Dermis microvascular lymphatic vessel endothelial cell (primary cell): ENCODE data around the gene AADACL4. TPM values are rescaled to one million over a fixed set of nuclear protein-coding genes. Genes with fewer than 3 reads are reported as not detected.

Experiments used
- DNase-seq, 2 donors: peaks; one replicate each; pipeline versions ENCODE4 v3.0.0 to v3.0.0-alpha.2; 2010; ENCODE audit warnings: low read depth in 2 of 2
- total RNA-seq: library from RNA; depleted of rRNA; stranded (reverse); fragments of >200 nt; gene quantifications from 2 replicates; pipeline ENCODE4 v1.2.1, GENCODE V29; 2014

AADACL4 gene
- not detected in 2 replicates for total RNA-seq

DNA sequence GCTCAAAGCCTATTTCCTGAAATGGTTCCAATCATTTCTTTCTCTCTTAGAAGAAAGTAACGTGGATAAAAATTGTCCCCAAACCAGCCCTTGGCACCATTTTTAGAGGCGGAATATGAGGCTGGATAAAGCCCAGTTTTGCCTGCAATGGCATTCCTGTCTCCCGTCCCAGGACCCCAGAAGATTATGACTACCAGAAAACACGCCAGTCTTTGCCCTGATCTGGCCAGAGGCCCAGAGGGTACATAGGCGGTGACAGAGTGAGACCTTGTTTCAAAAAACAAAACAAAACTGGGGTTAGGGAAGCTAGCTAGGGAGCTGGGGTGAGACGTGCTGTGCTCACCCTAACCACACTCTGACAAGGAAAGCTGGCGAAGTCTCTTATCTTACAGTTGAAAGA lies at the start of gene AADACL4:
Gene AADACL4, plus strand, starts transcription at position 301 of the 400 bp plus-strand sequence. CDS start 462 bp downstream, outside the sequence.
- DNase-seq = no peak

DNA sequence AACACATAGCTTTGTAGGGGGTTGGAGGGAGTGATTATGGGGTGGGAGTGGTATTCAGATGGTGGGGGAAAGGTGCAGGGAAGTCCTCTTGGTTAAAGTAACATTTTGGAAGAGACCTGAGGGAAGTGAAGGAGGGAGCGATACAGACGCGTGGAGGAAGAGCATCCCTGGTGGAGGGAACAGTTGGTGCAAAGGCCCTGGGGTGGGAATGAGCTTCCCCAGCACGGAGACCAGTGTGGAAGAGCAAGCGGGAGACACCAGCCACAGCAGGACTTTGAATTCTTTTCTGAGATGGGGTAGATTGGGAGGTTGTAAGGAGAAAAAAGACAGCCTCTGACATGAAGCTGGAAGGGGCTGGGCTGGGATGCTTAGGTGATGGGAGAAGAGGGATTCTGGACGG lies 49.4 kb upstream of the AADACL4 start:
- DNase-seq = no peak

DNA sequence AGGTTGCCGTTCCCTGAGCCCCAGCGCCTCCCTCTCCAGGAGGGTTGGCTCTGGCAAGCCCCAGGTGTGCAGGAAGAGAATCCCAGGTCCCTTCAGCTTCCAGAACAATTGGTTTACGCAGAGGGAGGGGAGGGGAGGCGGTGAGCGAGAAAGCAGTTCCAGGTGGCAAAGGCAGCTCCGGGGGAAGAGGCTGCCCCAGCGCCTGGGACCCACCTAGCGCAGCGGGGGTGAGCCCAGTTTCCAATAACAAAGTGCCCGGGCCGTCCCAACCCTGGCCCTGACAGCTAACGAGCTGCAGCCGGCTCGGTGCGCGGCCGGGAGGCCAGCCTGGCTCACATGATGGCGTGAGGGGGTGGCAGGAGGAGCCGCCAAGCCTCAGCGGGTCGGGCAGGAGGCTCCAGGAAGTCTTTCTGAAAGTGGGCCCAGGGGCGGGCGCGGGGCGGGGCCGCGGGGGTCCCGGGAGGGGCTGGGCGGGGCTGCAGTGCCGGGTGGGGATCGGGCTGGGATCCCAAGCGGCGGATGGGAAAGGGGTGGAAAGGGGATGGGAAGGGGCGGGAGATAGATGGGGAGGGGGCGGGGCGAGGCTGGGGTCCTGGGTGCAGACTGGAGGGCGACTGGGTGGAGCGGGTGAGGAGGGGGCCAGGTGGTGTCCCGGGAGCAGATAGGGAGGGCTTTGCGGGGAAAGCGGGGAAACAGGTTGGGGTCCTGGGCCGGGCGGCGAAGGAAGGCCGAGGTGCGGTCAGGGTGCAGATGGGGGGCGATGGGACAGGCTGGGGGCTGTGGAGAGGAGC lies 48.7 kb upstream of the AADACL4 start:
- peak in 1 of 2 donors; percentile 34 for DNase-seq

- DNase-seq = no peak
These were observed 48.2 kb upstream of the AADACL4 start for GRCh38 chr1:12595757-12596006.

- peak; percentile 77 to 90 for DNase-seq
These were observed 47.7 kb upstream of the AADACL4 start for GRCh38 chr1:12596007-12596821.

DNA sequence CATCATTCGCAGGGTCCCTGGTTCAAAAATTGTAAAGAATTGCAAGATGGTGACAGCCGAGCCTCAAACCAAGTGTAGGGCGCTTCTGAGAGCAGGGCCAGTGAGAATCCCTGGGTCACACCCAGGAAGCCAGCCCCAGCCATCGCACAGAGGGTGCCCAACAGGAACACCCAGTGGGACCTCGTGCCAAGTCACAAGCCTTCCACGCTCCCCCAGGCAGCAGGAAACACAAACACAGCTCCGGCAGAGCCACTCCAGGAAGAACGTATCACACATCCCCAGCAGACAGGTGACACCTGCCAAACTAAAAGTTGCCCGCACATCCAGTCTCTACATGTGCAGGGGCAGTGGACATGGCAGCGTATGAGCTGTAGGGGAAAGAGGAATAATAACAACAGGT lies 46.1 kb upstream of the AADACL4 start:
- peak in 1 of 2 donors; percentile 10 for DNase-seq

- peak in 1 of 2 donors; percentile 33 for DNase-seq
These were observed 44.9 kb upstream of the AADACL4 start for GRCh38 chr1:12598974-12599373.

GRCh38 chr1:12599657-12600056 lies 44.2 kb upstream of the AADACL4 start:
- DNase-seq = no peak

- no peak for DNase-seq
These were observed 43.5 kb upstream of the AADACL4 start for GRCh38 chr1:12600335-12600734.

GRCh38 chr1:12600880-12601633 lies 42.8 kb upstream of the AADACL4 start:
- DNase-seq = peak in 1 of 2 donors; percentile 64

DNA sequence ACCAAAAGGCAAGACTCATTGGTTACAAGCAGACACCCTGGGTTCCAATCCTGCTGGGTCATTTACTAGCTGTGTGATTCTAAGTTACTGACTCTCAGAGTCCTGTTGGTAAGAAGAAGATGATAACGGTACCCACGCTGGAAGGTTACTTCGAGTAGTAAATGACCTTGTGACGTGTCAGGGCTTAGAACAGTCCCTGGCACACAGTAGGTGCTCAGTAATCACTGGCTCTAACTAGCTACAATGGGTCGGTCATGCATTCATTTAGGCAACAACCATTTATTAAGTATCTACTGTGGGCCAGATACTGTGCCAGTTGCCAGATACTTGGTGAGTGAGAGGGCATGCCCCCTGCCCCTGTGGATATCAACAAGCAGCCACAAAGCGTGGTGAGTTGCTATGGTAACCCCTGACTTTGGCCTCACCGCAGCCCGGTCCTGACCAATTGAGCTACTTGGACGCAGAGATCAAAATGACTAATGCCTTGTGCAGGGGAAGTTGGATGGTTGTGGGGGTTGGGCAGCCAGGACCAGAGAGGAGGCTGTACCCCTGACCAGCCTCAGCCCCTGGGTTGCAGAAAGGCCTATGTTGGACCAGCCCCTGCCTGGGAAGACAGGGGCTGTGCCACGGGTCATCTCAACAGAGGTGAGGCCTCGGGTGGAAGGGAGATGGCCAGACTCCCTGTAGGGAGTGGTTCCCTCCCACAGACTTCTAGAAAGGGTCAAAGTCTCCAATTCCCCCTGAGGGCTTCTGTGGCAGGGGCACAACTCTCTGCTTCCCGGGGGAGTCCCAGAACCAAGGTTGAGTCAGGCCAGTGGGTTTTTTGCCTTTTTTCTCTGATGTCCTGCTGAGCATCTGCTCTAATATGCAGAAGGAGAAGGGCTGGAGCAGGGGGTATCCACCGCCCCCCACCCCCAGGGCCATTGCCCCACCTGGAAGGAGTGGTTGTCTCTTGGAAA lies 41.9 kb upstream of the AADACL4 start:
- DNase-seq = peak in 1 of 2 donors; percentile 95

DNA sequence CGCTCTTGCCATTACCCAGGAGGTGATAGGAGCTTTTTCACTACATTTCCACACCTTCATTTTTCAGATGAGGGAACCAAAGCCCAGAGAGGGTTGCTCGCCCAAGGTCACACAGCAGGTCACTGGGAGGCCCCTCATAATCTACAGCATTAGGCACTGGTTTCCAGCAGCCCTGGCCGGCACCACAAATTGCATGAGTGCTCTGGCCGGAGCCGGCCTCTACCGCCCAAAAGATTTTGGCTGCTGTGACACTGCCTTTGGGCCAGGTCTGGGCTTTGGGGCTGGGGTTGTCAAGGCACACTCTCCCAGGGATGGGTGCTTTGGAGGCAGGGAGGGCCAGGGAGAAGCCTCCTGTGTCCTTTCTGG lies 41.2 kb upstream of the AADACL4 start:
- no peak for DNase-seq

- peak in 1 of 2 donors; percentile 24 for DNase-seq
These were observed 40.7 kb upstream of the AADACL4 start for GRCh38 chr1:12603224-12603623.

DNA sequence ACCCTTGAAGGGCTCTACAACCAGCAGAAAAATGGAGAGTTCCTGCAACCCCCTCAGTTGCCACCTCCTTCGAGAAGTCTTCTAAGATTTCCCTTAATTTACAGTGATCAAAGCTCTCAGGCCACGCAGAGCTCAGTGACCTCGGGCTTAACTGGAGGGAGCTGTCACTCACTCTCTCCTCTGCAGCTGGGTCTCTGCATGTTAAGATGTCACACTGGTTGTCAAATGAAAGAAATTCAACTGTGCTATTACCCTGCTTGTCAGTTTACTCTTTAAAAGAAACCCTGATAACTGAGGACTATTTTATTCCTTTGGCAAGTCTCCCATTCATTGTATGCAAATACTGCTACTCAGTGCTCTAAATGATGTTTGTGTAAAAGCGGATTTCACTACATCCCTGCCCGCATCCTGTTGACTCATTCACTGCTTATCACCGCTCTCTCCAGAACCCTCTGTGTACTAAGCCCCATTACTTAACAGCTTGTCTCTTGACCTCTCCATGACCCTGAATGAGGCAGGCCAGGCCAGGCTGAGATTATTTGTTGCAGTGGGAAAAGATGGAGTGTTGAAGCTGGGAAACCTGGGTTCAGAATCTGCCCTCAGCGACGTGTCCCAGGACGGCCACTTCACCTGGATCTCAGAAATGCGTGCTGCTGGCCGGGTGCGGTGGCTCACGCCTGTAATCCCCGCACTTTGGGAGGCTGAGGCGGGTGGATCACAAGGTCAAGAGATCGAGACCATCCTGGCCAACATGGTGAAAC lies 39.6 kb upstream of the AADACL4 start:
- peak; percentile 90 to 100 for DNase-seq

GRCh38 chr1:12604986-12605385 lies 38.9 kb upstream of the AADACL4 start:
- no peak for DNase-seq

DNA sequence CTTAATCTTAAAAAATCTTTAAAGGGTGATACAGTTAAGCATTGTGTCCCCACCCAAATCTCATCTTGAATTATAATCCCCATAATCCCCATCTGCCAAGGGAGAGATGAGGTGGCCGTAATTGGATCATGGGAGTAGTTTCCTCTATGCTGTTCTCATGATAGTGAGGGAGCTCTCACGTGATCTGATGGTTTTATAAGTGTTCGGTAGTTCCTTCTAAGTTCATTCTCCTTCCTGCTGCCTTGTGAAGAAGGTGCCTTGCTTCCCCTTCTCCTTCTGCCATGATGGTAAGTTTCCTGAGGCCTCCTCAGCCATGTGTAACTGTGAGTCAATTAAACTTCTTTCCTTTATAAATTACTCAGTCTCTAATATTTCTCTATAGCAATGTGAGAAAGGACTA lies 36.6 kb upstream of the AADACL4 start:
- DNase-seq = no peak

GRCh38 chr1:12608311-12608957 lies 35.5 kb upstream of the AADACL4 start:
- DNase-seq = no peak

GRCh38 chr1:12609469-12610003 lies 34.3 kb upstream of the AADACL4 start:
- DNase-seq = no peak

- DNase-seq = no peak
These were observed 33.5 kb upstream of the AADACL4 start for GRCh38 chr1:12610305-12610935.
